Ovary (tissue), 3 donors: Measurements from ENCODE around the gene MAPT.

Source experiments
- POLR2A ChIP-seq: fragments of 450-650 bp; IDR thresholded peaks from one replicate; pipeline ENCODE4 v1.6.1; 2017; ENCODE audit warnings: antibody characterized with exemption, mild to moderate bottlenecking, moderate library complexity
- TF ChIP-seq, protein P1 (sequence below), 3 donors: fragments of 450-650 bp in 2 of 3; fragments of 200-600 bp in 1 of 3; IDR thresholded peaks; one replicate each; pipeline versions ENCODE4 v1.5.1 to v1.8.0; 2016 to 2022; ENCODE audit warnings: antibody characterized with exemption in 3 of 3, mild to moderate bottlenecking in 1 of 3
- donor health status: DM: no; HTN: no; CAD: no.

DNA sequence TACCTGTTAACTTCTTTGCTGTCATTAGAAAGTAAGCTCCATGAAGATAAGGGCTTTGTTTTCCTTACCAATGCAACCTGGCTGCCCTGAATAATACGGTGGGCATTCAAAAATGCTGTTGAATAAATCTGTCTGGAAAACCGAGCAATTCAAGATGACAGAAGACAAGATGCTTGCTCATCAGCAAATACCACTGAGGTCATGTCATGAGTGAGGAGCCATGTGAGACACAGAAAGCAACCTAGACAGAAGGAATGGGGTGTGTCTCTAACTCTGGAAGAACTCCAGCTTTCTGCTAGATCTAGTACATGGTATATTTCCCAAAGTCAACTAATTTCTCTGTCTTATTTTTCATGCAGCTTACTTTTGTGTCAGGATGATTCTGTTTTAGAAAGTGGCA, 168.9 kb downstream of the MAPT start:
- TF ChIP-seq, protein P1, sequence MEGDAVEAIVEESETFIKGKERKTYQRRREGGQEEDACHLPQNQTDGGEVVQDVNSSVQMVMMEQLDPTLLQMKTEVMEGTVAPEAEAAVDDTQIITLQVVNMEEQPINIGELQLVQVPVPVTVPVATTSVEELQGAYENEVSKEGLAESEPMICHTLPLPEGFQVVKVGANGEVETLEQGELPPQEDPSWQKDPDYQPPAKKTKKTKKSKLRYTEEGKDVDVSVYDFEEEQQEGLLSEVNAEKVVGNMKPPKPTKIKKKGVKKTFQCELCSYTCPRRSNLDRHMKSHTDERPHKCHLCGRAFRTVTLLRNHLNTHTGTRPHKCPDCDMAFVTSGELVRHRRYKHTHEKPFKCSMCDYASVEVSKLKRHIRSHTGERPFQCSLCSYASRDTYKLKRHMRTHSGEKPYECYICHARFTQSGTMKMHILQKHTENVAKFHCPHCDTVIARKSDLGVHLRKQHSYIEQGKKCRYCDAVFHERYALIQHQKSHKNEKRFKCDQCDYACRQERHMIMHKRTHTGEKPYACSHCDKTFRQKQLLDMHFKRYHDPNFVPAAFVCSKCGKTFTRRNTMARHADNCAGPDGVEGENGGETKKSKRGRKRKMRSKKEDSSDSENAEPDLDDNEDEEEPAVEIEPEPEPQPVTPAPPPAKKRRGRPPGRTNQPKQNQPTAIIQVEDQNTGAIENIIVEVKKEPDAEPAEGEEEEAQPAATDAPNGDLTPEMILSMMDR (IDR thresholded peaks at IDR 0.05): no peak
- no peak for TF ChIP-seq POLR2A
